Ramos (cell line): ENCODE results near the gene CCDC78.

Source experiments
- in situ Hi-C: fragments of 300-500 bp; cut with MboI; formaldehyde crosslinking; loops from one replicate; pipeline ENCODE4 v1.14.3; 2022; ENCODE audit warnings: low sequenced_read_pairs; ENCODE audit not compliant: unreplicated experiment

Gene CCDC78

DNA sequence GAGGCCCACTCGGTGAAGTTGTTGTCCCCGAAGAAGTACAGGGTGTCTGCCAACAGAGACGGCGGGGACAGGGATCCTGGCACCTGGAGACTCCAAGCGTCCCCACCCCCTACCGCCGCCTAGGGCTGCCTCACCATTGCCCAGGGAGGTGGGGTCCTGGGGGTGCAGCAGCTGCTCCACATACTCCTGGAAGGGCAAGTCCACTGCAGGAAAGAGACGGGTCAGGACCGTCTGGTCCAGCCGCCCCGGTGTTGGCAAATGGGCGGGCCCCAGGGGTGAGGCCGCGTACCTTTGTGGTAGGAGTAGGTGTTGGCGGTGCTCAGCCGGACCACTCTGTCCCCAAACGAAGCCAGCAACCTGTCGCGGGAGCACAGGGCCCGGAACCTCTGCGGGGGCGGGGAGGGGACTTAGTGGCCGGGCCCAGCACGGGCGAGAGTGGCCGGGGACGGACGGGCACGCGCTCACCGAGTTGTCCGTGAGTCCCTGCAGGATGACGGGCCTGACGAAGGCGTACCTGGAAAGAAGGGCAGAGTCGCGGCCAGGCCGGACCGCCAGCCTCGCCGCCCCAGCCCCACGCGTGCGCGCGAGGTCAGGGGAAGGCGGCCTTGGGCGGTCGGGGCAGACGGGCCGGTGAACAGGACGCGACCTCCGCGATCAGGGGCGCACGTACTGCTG is 42.7 kb downstream of the CCDC78 start:
- in situ Hi-C loops = no loop called here

DNA sequence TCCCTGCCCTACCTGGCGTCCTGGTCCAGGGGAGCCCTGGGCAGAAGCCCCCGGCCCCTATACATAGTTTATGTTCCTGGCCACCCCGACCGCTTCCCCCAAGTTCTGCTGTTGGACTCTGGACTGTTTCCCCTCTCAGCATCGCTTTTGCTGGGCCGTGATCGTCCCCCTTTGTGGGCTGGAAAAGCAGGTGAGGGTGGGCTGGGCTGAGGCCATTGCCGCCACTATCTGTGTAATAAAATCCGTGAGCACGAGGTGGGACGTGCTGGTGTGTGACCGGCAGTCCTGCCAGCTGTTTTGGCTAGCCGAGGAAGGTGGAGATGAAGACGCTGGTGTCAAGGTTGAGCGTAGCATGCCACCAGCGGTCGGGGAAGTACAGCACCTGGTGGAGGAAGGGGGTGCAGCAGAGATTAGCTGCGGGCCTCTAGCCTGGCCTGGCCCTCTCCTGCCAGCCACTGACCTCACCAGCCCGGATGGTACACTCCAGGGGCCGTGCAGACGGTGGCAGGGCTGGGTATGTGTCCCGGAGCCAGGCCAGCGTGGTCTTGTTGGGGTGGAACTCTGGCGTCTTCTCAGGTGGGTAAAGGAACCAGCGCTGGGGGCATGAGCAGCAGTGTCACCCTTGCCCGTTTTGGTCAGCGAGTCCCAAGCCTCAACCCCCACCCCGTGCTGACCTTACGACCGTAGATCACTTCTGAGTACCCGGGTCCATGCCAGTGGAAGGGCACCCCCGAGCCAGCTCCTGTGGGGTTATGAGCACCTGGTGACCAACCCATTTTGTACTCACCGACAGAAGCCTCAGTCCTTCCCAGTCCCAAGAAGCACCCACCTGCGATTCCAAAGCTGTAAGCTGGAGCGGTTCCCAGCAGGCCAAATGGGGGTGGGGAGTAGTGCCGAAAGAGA is 43.5 kb downstream of the CCDC78 start:
- in situ Hi-C loops = no loop called here

DNA sequence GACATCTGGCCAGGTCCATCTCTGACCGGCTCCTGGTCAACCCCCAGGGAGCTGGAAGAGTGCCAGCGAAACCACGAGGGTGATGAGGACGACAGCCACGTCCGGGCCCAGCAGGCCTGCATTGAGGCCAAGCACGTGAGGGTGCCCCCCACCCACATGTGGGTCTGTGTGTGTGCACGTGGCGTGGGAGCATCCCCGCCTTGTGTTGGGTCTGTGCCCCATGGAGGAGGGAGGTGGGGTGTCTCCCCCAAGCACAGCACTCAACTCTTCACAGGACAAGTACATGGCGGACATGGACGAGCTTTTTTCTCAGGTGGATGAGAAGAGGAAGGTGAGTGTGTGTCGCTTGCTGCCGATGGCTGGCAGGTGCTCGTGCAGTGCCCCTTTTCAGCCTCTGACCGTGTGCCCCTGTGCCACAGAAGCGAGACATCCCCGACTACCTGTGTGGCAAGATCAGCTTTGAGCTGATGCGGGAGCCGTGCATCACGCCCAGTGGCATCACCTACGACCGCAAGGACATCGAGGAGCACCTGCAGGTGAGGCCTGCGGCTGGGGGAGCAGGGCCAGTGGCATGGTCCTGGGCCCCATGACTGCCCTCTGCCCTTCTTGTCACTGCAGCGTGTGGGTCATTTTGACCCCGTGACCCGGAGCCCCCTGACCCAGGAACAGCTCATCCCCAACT is 44.4 kb downstream of the CCDC78 start:
- in situ Hi-C loops = no loop called here

GRCh38 chr16:680967-681745 is 45.1 kb downstream of the CCDC78 start:
- in situ Hi-C loops = no loop called here

- in situ Hi-C loops = no loop called here
Measured at GRCh38 chr16:680625-680945, 45.7 kb downstream of the CCDC78 start.

DNA sequence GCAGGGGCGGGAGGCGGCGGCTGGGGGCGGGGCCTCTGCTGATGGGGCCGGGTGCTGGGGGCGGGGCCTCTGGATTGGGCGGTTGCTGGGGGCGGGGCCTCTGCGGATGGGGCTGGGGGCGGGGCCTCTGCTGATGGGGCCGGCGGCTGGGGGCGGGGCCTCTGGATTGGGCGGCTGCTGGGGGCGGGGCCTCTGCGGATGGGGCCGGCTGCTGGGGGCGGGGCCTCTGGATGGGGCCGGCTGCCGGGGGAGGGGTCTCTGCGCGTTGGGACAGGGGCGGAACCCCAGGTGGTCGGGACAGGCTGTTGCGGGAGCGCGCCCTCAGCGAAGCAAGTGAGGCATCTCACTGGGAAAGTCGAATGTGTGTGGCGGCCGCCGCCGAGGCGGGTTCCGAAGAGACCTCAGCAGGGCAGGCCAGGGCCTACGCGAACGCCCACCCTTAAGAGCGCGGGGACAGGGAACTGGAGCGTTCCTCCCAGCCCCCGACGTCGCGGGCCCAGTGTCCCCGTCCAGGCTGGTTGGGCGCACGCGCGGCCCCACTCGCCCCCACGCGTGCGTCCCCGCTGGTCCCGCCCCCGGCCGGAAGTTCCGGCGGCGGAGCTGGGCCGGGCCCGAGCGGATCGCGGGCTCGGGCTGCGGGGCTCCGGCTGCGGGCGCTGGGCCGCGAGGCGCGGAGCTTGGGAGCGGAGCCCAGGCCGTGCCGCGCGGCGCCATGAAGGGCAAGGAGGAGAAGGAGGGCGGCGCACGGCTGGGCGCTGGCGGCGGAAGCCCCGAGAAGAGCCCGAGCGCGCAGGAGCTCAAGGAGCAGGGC is 46.2 kb downstream of the CCDC78 start, which contains the start of gene STUB1:
Gene STUB1, plus strand, starts transcription at position 597 of the 811 bp plus-strand sequence. Its CDS starts 116 bp downstream, at position 713.
- in situ Hi-C loops = no loop called here

DNA sequence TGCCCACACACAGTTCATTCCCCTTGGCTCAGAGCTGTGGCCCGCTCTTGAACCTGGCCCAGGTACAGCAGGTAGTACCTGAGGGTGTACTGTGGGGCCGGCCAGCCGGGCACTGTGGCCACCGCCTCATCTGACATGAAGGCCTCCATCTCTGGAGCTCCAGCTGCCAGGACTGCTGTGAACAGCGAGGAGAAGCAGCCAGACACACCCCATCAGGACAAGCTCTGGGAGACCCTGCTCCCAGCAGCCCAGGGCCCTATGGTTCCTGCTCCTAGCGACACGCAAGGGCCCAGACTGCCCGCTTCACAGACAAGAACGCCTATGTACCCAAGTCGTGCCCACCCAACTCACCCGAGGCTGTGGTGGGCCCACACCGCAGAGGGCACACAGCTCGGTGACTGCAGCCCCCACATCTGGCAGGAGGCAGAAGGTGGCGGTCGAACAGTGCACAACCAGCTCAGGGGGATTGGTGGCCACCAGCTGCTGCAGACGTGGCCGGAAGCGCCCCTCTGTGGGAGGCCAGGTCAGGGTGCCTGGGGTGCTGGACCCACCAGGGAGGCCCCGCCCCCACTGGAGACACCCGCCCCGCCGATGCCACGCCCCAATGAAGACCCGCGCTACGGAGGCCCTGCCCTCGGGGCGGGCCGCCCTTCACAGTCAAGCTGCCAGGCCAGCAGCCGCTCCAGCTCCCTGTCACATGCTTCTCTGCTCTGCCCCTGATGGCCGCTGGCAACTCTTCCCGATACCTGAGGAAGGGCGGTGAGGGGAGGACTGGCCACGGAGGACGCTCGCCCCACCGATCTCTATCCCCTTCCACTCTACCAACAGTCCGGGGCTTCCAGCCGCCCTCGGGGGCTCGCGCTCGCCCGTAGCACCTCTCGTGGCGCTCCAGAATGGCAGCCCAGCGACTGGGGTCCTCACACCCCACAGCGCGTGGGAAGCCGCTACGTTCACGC is 47.1 kb downstream of the CCDC78 start:
- in situ Hi-C loops = no loop called here

DNA sequence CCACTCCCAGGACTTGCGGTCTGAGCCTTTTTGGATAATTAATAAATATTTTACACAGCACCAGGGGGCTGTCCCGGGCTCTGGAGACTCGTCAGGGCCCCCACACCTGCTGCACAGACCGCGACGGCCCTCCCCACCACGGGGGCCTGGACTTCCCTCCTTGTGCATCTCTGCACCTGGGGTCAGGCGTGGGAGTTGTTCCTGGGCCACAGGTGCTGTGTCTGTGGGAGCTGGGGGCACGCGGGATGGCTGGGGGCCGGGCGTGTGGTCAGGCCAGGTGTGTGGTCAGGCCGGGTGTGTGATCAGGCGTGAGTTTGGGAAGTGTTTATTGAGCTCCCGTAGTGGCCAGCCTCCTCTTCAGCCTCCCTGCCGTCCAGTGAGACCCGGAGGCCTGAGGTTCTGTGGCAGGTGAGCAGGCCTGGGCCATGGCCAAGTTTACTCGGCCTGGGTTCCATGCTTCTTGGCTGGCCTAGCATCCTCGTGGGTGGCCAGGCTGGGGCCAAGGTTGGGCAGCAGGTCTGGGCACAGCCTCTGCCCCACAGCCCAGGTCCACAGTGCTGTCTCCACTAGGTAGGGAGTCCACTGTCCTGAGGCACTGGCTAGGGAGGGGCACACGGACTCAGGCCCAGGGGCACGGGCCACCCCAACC is 47.9 kb downstream of the CCDC78 start:
- in situ Hi-C loops = no loop called here

GRCh38 chr16:677316-678190 is 48.7 kb downstream of the CCDC78 start:
- in situ Hi-C loops = no loop called here

DNA sequence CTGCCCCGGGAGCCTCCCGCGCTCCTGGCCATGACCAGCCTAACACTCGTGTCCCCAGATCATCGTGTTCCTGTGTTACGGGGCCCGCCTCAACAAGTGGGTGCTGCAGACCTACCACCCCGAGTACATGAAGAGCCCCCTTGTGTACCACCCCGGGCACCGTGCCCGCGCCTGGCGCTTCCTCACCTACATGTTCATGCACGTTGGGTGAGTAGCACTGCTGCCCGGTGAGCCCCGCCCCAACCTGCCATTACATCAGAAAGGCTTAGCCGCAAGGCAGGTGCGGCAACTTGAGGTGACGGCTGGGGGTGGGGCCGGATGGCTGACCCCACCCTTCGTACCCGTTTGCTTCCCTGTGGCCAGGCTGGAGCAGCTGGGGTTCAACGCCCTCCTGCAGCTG is 49.3 kb downstream of the CCDC78 start:
- in situ Hi-C loops = no loop called here

- in situ Hi-C loops = no loop called here
Measured at GRCh38 chr16:676565-676902, 49.7 kb downstream of the CCDC78 start.

GRCh38 chr16:675884-676564 is 50.2 kb downstream of the CCDC78 start:
- in situ Hi-C loops = no loop called here

DNA sequence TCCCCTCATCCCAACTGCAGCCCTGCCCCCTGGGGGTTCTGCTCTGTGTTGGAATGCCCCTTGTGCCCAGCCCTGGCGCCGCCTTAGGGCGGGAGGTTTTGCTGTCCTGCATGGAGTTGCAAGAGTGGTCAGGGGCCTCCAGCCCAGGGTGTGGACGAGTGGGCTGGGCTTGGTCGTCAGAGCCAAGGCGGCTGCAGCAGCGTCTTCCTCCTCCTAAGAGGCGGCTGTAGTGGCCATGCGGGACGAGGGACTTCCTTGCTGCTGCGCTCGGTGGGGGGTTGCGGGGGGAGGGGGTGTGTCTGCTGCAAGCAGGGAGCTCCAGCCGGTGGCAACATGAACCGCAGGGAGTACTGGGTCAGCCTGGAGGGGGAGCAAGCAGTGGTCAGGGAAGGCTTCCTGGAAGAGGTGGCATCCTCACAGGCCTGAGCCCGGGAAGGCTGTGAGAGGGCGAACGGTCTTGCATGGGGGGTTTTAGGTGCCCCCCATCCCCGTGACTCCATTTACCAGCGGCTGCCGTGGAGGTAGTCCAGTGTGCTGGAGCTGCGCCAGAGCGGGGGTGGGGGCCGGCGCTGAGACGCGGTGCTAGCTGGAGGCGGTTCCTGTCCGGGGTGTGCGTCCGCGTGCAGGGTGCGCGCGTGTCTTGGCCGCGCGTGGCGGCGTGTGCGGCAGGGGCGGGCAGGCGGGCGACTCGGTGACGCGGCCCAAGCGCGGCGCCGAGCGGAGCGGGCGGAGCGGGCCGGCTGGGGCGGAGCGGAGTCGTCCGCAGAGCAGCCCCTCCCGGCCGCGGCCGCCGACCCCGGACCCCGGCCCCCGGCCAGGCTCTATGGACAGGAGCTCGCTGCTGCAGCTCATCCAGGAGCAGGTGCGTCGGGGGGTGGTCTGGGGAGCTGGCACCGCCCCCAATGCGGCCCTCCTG is 51.0 kb downstream of the CCDC78 start, which contains the start of gene RHBDL1:
Gene RHBDL1, plus strand, starts transcription at position 704 of the 916 bp plus-strand sequence. Its CDS starts 120 bp downstream, at position 824.
- in situ Hi-C loops = no loop called here

DNA sequence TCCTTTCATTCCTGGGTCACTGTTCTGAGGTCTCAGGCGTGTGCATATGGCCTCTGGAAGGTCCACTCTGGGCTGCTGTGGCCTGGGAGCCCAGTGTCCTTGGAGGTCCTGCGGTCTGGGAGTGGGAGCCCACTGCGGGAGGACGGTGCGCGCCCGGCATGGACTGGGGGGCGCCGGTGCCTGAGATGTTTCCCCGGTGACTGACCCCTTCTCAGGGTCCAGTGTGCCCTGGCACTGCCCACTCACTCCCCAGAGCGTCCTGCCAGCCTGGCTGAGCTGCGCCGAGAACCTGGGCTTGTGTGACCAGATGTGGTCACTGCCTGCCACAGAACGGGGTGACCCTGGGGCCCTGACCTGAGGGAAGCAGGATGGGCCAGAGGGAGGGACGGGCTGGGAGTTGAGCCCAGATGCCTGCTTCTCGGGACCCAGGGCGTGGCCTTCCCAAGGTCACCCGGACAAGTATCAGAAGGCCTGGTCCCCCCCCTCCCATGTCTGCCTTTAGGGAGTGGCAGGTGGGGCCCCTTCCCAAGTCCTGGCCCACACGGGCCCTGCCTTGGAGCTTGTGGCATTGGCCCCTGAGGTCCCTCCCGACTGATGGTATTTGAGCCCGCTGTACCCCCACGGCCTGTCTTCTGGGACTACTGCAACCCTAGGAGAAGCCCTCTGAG is 51.9 kb downstream of the CCDC78 start:
- in situ Hi-C loops = no loop called here
